ACC112 (cell line): ENCODE data around the gene PRRG2.
A peak's percentile ranks its signal among the peaks of the same experiment; 100 is the strongest.

Source experiments
- H2AFZ ChIP-seq: fragments of 200-600 bp; sonication (generic); one replicate; pipeline ENCODE4 v1.6.0; 2017; ENCODE audit warnings: antibody characterized with exemption, low read length; ENCODE audit not compliant: unreplicated experiment
- H3K27ac ChIP-seq: fragments of 200-600 bp; sonication (generic); 2 replicates; pipeline ENCODE4 v1.5.1; 2014; ENCODE audit warnings: low read depth, mild to moderate bottlenecking, antibody characterized with exemption, low read length, moderate library complexity
- H3K27me3 ChIP-seq: fragments of 200-600 bp; sonication (generic); 2 replicates; pipeline ENCODE4 v1.6.1; 2014; ENCODE audit warnings: mild to moderate bottlenecking, antibody characterized with exemption, low read length, moderate library complexity, mixed read lengths; ENCODE audit not compliant: insufficient read depth
- H3K36me3 ChIP-seq: fragments of 200-600 bp; sonication (generic); 2 replicates; pipeline ENCODE4 v1.6.1; 2016; ENCODE audit warnings: mild to moderate bottlenecking, antibody characterized with exemption, low read length, moderate library complexity, mixed read lengths; ENCODE audit not compliant: insufficient read depth
- H3K4me1 ChIP-seq: fragments of 200-600 bp; sonication (generic); one replicate; pipeline ENCODE4 v1.6.1; 2016; ENCODE audit warnings: low read length, mixed read lengths; ENCODE audit not compliant: insufficient read depth, unreplicated experiment, control insufficient read depth
- H3K4me3 ChIP-seq: fragments of 200-600 bp; sonication (generic); 2 replicates; pipeline ENCODE4 v1.5.1; 2014; ENCODE audit warnings: mild to moderate bottlenecking, low read depth, low read length
- H3K79me2 ChIP-seq: fragments of 200-600 bp; sonication (generic); one replicate; pipeline ENCODE4 v1.6.0; 2016; ENCODE audit warnings: low read length; ENCODE audit not compliant: control insufficient read depth, unreplicated experiment, insufficient read depth

Gene PRRG2

GRCh38 chr19:49590071-49590970 lies 9.2 kb downstream of the PRRG2 start:
- no peaks in the 10 kb centered on the region for H3K27me3 ChIP-seq
- H3K4me3 ChIP-seq = peak overlapping the region; percentile 82
- H3K27ac ChIP-seq = peak overlapping the region; percentile 70
- H2AFZ ChIP-seq = peak overlapping the region; percentile 42
- H3K4me1 ChIP-seq = no peaks in the 10 kb centered on the region
- H3K79me2 ChIP-seq = peaks cover 16% of the 10 kb centered on the region
- H3K36me3 ChIP-seq = no peaks in the 10 kb centered on the region

GRCh38 chr19:49590971-49591730 lies 10.0 kb downstream of the PRRG2 start, which contains the start of gene PRR12:
Gene PRR12 (plus strand): TSS chr19:49591182. CDS start chr19:49591655, 473 bp downstream.
- H3K4me1 ChIP-seq = no peaks in the 10 kb centered on the region
- peak within 1 kb of the TSS; percentile 70 for H3K27ac ChIP-seq
- H3K4me3 ChIP-seq = peak within 1 kb of the TSS; percentile 82
- H3K27me3 ChIP-seq = no peaks in the 10 kb centered on the region
- H2AFZ ChIP-seq = peak within 1 kb of the TSS; percentile 42
- no peaks in the 10 kb centered on the region for H3K36me3 ChIP-seq
- peaks cover 16% of the 10 kb centered on the region for H3K79me2 ChIP-seq

- Histone ChIP-seq H3K4me3 (peak overlapping the region; percentile 82), H3K27me3 (no peaks in the 10 kb centered on the region), H2AFZ (no peak overlapping the region), H3K36me3 (no peaks in the 10 kb centered on the region), H3K4me1 (no peaks in the 10 kb centered on the region), H3K79me2 (peaks cover 16% of the 10 kb centered on the region), H3K27ac (peak overlapping the region; percentile 64; the same call in 1 of the 2 replicates)
Measured at GRCh38 chr19:49591731-49592485, 10.8 kb downstream of the PRRG2 start.

- Histone ChIP-seq H3K4me1 (no peaks in the 10 kb centered on the region), H3K27me3 (no peaks in the 10 kb centered on the region), H2AFZ (no peak overlapping the region), H3K36me3 (no peaks in the 10 kb centered on the region), H3K4me3 (peak overlapping the region; percentile 82), H3K27ac (peak overlapping the region; percentile 16; the same call in 1 of the 2 replicates), H3K79me2 (peaks cover 16% of the 10 kb centered on the region)
Measured at GRCh38 chr19:49592486-49593232, 11.5 kb downstream of the PRRG2 start.

- Histone ChIP-seq H3K36me3 (no peaks in the 10 kb centered on the region), H3K4me3 (peak overlapping the region; percentile 82), H3K4me1 (no peaks in the 10 kb centered on the region), H3K27me3 (no peaks in the 10 kb centered on the region), H3K79me2 (peaks cover 16% of the 10 kb centered on the region), H3K27ac (peak overlapping the region; percentile 45; the same call in 1 of the 2 replicates), H2AFZ (no peak overlapping the region)
Measured at GRCh38 chr19:49593233-49594113, 12.4 kb downstream of the PRRG2 start.

- Histone ChIP-seq H3K36me3 (no peaks in the 10 kb centered on the region), H3K79me2 (peaks cover 16% of the 10 kb centered on the region), H3K4me3 (no peak overlapping the region), H2AFZ (no peak overlapping the region), H3K27ac (no peak overlapping the region; the same call in 1 of the 2 replicates), H3K4me1 (no peaks in the 10 kb centered on the region), H3K27me3 (no peaks in the 10 kb centered on the region)
Measured at GRCh38 chr19:49594157-49594992, 13.3 kb downstream of the PRRG2 start.

GRCh38 chr19:49594993-49595818 lies 14.1 kb downstream of the PRRG2 start:
- no peaks in the 10 kb centered on the region for H3K36me3 ChIP-seq
- no peak overlapping the region for H3K4me3 ChIP-seq
- H3K4me1 ChIP-seq = no peaks in the 10 kb centered on the region
- H3K27ac ChIP-seq = no peak overlapping the region
- peaks cover 16% of the 10 kb centered on the region for H3K79me2 ChIP-seq
- no peak overlapping the region for H2AFZ ChIP-seq
- no peaks in the 10 kb centered on the region for H3K27me3 ChIP-seq

- H2AFZ ChIP-seq = no peak overlapping the region
- no peak overlapping the region for H3K27ac ChIP-seq
- H3K79me2 ChIP-seq = peaks cover 16% of the 10 kb centered on the region
- no peaks in the 10 kb centered on the region for H3K27me3 ChIP-seq
- no peaks in the 10 kb centered on the region for H3K36me3 ChIP-seq
- H3K4me3 ChIP-seq = no peak overlapping the region
- H3K4me1 ChIP-seq = no peaks in the 10 kb centered on the region
Measured at GRCh38 chr19:49595819-49596404, 14.8 kb downstream of the PRRG2 start.
